IPS DF 4.7 (cell line): ENCODE results near the gene PMIS2.

Experiments
- DNase-seq: peaks from one replicate; pipeline ENCODE4 v3.0.0-alpha.2; 2013; ENCODE audit warnings: low spot score; ENCODE audit errors: extremely low read depth

The PMIS2 gene

GRCh38 chr19:35556025-35556590 lies 29.9 kb upstream of the PMIS2 start:
- DNase-seq, result no peak

GRCh38 chr19:35556846-35557538 lies 29.0 kb upstream of the PMIS2 start:
- DNase-seq, result no peak

- no peak for DNase-seq
Observed at GRCh38 chr19:35557539-35558399, 28.2 kb upstream of the PMIS2 start.

GRCh38 chr19:35558400-35559280 lies 27.3 kb upstream of the PMIS2 start:
- DNase-seq, result no peak

GRCh38 chr19:35559281-35559659 lies 26.7 kb upstream of the PMIS2 start:
- DNase-seq, result no peak

- DNase-seq, result no peak
Observed at GRCh38 chr19:35559781-35560180, 26.2 kb upstream of the PMIS2 start.

- DNase-seq, result no peak
Observed at GRCh38 chr19:35560271-35560670, 25.7 kb upstream of the PMIS2 start.

GRCh38 chr19:35560677-35561076 lies 25.3 kb upstream of the PMIS2 start:
- DNase-seq, result no peak

- no peak for DNase-seq
Observed at GRCh38 chr19:35561436-35561835, 24.5 kb upstream of the PMIS2 start.

GRCh38 chr19:35562336-35562735 lies 23.6 kb upstream of the PMIS2 start:
- no peak for DNase-seq

- no peak for DNase-seq
Observed at GRCh38 chr19:35562776-35563175, 23.2 kb upstream of the PMIS2 start.

- DNase-seq, result no peak
Observed at GRCh38 chr19:35563207-35563829, 22.7 kb upstream of the PMIS2 start, which contains the start of gene ATP4A. TSS of gene ATP4A (minus strand) at chr19:35563658. CDS start at chr19:35563629, 29 bp downstream.

GRCh38 chr19:35565016-35565856 lies 20.7 kb upstream of the PMIS2 start:
- DNase-seq, result no peak

- no peak for DNase-seq
Observed at GRCh38 chr19:35566738-35567137, 19.2 kb upstream of the PMIS2 start.

- DNase-seq, result no peak
Observed at GRCh38 chr19:35569281-35569781, 16.6 kb upstream of the PMIS2 start.

- DNase-seq, result no peak
Observed at GRCh38 chr19:35571406-35571965, 14.5 kb upstream of the PMIS2 start.

- DNase-seq, result no peak
Observed at GRCh38 chr19:35577918-35578317, 8.1 kb upstream of the PMIS2 start.

GRCh38 chr19:35578707-35579106 lies 7.3 kb upstream of the PMIS2 start:
- DNase-seq, result no peak

GRCh38 chr19:35582760-35583159 lies 3.2 kb upstream of the PMIS2 start:
- DNase-seq, result no peak
